Liver (tissue), 9 donors: ENCODE data around the gene SLC7A6. TPM values are rescaled to one million over a fixed set of nuclear protein-coding genes. Genes with fewer than 3 reads are reported as not detected.

ENCODE experiments used
- DNase-seq: peaks from one replicate; pipeline ENCODE4 v3.0.0-alpha.2; 2017; ENCODE audit warnings: low spot score
- H3K27ac ChIP-seq, 2 donors: one replicate each; pipeline ENCODE4 v1.7.0; 2013; ENCODE audit warnings: inconsistent platforms in 2 of 2, low read length in 2 of 2, control low read depth in 1 of 2, low read depth in 1 of 2, mild to moderate bottlenecking in 1 of 2
- H3K27me3 ChIP-seq, 4 donors: one replicate each; pipeline versions ENCODE4 v1.6.1 to v1.7.0; 2013; ENCODE audit warnings: low read length in 3 of 4, inconsistent platforms in 1 of 4, mild to moderate bottlenecking in 1 of 4, moderate library complexity in 1 of 4; ENCODE audit not compliant: control insufficient read depth in 4 of 4, insufficient read depth in 4 of 4
- H3K36me3 ChIP-seq, 4 donors: one replicate each; pipeline versions ENCODE4 v1.6.1 to v1.7.0; 2013; ENCODE audit warnings: low read length in 3 of 4, mild to moderate bottlenecking in 3 of 4, low read depth in 1 of 4, moderate library complexity in 1 of 4; ENCODE audit not compliant: control insufficient read depth in 4 of 4, insufficient read depth in 3 of 4
- H3K4me1 ChIP-seq, 4 donors: one replicate each; pipeline versions ENCODE4 v1.6.1 to v1.7.0; 2013; ENCODE audit warnings: low read length in 3 of 4, mild to moderate bottlenecking in 3 of 4, moderate library complexity in 1 of 4; ENCODE audit not compliant: control insufficient read depth in 4 of 4, insufficient read depth in 4 of 4
- H3K4me3 ChIP-seq, 3 donors: one replicate each; pipeline versions ENCODE4 v1.6.1 to v1.7.0; 2013; ENCODE audit warnings: low read length in 3 of 3, control low read depth in 1 of 3, low read depth in 1 of 3, mild to moderate bottlenecking in 1 of 3
- H3K9ac ChIP-seq, 2 donors: one replicate each; pipeline ENCODE4 v1.7.0; 2013; ENCODE audit warnings: low read length in 2 of 2, mild to moderate bottlenecking in 2 of 2, moderate library complexity in 2 of 2, control low read depth in 1 of 2, low read depth in 1 of 2
- H3K9me3 ChIP-seq, 4 donors: one replicate each; pipeline versions ENCODE4 v1.6.1 to v1.7.0; 2013; ENCODE audit warnings: low read length in 3 of 4; ENCODE audit not compliant: control insufficient read depth in 4 of 4
- EGR1 ChIP-seq, 2 donors: IDR thresholded peaks; 2 replicates each; pipeline ENCODE4 v1.6.1; 2016 to 2018; ENCODE audit warnings: antibody characterized with exemption in 2 of 2, low read depth in 2 of 2
- FOXA1 ChIP-seq: IDR thresholded peaks from 2 replicates; pipeline ENCODE4 v1.6.1; 2016; ENCODE audit warnings: antibody characterized with exemption
- FOXA2 ChIP-seq: IDR thresholded peaks from 2 replicates; pipeline ENCODE4 v1.6.1; 2016; ENCODE audit warnings: antibody characterized with exemption
- GABPA ChIP-seq, 2 donors: IDR thresholded peaks in 1 of 2; conservative IDR thresholded peaks in 1 of 2; 2 replicates each; pipeline ENCODE4 v1.6.1; 2016; ENCODE audit warnings: antibody characterized with exemption in 2 of 2, mild to moderate bottlenecking in 1 of 2, moderate library complexity in 1 of 2
- HNF4A ChIP-seq, 2 donors: conservative IDR thresholded peaks; 2 replicates each; pipeline ENCODE4 v1.6.1; 2016; ENCODE audit warnings: antibody characterized with exemption in 2 of 2, mild to moderate bottlenecking in 2 of 2
- HNF4G ChIP-seq: IDR thresholded peaks from 2 replicates; pipeline ENCODE4 v1.6.1; 2016; ENCODE audit warnings: antibody characterized with exemption
- JUND ChIP-seq, 2 donors: IDR thresholded peaks; 2 replicates each; pipeline ENCODE4 v1.6.1; 2016; ENCODE audit warnings: antibody characterized with exemption in 2 of 2
- NR2F2 ChIP-seq: IDR thresholded peaks from 2 replicates; pipeline ENCODE4 v1.6.1; 2016; ENCODE audit warnings: antibody characterized with exemption
- RAD21 ChIP-seq, 2 donors: IDR thresholded peaks; 2 replicates each; pipeline ENCODE4 v1.6.1; 2016; ENCODE audit warnings: antibody characterized with exemption in 2 of 2, mild to moderate bottlenecking in 2 of 2
- RXRA ChIP-seq, 2 donors: IDR thresholded peaks; 2 replicates each; pipeline ENCODE4 v1.6.1; 2017 to 2018; ENCODE audit warnings: antibody characterized with exemption in 2 of 2, mild to moderate bottlenecking in 1 of 2
- SP1 ChIP-seq: IDR thresholded peaks from 2 replicates; pipeline ENCODE4 v1.6.1; 2018; ENCODE audit warnings: antibody characterized with exemption, mild to moderate bottlenecking
- TAF1 ChIP-seq: conservative IDR thresholded peaks from 2 replicates; pipeline ENCODE4 v1.6.1; 2016; ENCODE audit warnings: antibody characterized with exemption, mild to moderate bottlenecking
- YY1 ChIP-seq: IDR thresholded peaks from 2 replicates; pipeline ENCODE4 v1.6.1; 2016; ENCODE audit warnings: antibody characterized with exemption, mild to moderate bottlenecking
- WGBS: extraction: QIAGEN DNeasy Blood & Tissue Kit; methylation state at CpG from one replicate; pipeline ENCODE4 v1.1.7; 2013; 5-methylcytosine and 5-hydroxymethylcytosine counted together
- polyA plus RNA-seq, 2 donors: library from polyadenylated mRNA; stranded (reverse) in 1 of 2; unstranded in 1 of 2; fragments of 200-250 nt in 1 of 2; fragments of >200 nt in 1 of 2; fragmentation: Nextera tagmentation in 1 of 2; extraction: Ambion mirVana in 1 of 2; gene quantifications; one replicate each; pipeline versions ENCODE4 v1.2.1 to v1.2.3, GENCODE V29; 2013 to 2015
- total RNA-seq, 2 donors: library from RNA; depleted of rRNA; stranded (reverse); fragments of >200 nt; gene quantifications; one replicate each; pipeline ENCODE4 v1.2.3, GENCODE V29; 2014
- TF ChIP-seq, protein P1 (sequence below): fragments of 150-350 bp; IDR thresholded peaks from 2 replicates; pipeline ENCODE4 v1.5.1; 2017; ENCODE audit warnings: improper control_type of control experiment, low read depth, low read length; ENCODE audit not compliant: missing input control
- TF ChIP-seq, protein P2 (sequence below): IDR thresholded peaks from 2 replicates; pipeline ENCODE4 v1.6.1; 2016; ENCODE audit warnings: antibody characterized with exemption
- TF ChIP-seq, protein P3 (sequence below): IDR thresholded peaks from 2 replicates; pipeline ENCODE4 v1.6.1; 2016; ENCODE audit warnings: antibody characterized with exemption, mild to moderate bottlenecking
- TF ChIP-seq, protein P4 (sequence below): IDR thresholded peaks from 2 replicates; pipeline ENCODE4 v1.6.1; 2016; ENCODE audit warnings: antibody characterized with exemption
- TF ChIP-seq, protein P5 (sequence below): IDR thresholded peaks from 2 replicates; pipeline ENCODE4 v1.6.1; 2016; ENCODE audit warnings: antibody characterized with exemption
- donor health status: healthy.
- donor health status: healthy.
- donor health status: healthy.
- donor health status: healthy.
- donor health status: healthy.

The SLC7A6 gene
- total and polyA plus RNA-seq, 4 donors = 1.2 to 4.9 (median 1.9) TPM

DNA sequence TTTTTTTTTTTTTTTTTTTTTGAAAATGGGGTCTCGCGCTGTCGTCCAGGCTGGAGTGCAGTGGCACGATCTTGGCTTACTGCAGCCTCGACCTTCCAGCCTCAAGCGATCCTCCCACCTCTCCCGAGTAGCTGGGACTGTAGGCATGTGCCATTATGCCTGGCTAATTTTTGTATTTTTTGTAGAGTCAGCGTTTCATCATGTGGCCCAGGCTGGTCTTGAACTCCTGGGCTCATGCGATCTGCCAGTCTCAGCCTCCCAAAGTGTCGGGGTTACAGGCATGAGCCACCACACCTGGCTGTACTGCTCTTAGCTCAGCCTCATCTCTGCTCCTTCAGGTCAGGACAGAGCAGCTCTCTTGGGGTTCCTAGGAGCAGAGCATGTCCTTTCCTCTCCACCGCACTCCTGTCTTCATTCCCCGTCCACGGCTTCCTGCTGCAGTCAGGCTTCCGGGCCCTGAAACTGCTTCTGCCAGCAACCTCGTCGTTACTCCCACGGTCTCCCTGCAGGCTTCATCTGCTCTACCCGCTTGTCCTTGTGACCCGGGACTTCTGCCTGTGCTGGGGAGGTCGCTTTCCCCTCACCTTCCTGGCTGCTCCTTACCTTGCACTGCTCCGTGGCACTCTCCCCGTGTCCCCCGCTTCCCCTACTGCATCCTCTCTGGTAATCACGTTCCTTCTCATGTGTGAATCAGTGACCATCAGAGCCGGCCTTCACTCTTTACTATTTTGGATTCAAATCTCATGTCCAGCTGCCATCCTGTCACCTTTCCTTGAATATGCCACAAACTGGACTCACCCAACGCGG is 84.5 kb downstream of the SLC7A6 start:
- no peak overlapping the region for H3K27ac ChIP-seq
- H3K9ac ChIP-seq = no peak overlapping the region
- WGBS = 95% methylated on average over 27 of the region's 27 CpGs
- TF ChIP-seq HNF4G (no peak), GABPA (IDR thresholded peaks at IDR 0.05 in 1 of 2, conservative IDR thresholded peaks at IDR 0.05 in 1 of 2) (no peak), EGR1 (IDR thresholded peaks at IDR 0.05; ENCODE audit: low read depth in 2 of 2) (no peak), JUND (IDR thresholded peaks at IDR 0.05) (no peak), TAF1 (no peak), YY1 (no peak), FOXA2 (no peak), SP1 (no peak), RAD21 (IDR thresholded peaks at IDR 0.05) (no peak), NR2F2 (no peak), FOXA1 (no peak), RXRA (IDR thresholded peaks at IDR 0.05) (no peak), HNF4A (conservative IDR thresholded peaks at IDR 0.05) (no peak)
- TF ChIP-seq, protein P1, sequence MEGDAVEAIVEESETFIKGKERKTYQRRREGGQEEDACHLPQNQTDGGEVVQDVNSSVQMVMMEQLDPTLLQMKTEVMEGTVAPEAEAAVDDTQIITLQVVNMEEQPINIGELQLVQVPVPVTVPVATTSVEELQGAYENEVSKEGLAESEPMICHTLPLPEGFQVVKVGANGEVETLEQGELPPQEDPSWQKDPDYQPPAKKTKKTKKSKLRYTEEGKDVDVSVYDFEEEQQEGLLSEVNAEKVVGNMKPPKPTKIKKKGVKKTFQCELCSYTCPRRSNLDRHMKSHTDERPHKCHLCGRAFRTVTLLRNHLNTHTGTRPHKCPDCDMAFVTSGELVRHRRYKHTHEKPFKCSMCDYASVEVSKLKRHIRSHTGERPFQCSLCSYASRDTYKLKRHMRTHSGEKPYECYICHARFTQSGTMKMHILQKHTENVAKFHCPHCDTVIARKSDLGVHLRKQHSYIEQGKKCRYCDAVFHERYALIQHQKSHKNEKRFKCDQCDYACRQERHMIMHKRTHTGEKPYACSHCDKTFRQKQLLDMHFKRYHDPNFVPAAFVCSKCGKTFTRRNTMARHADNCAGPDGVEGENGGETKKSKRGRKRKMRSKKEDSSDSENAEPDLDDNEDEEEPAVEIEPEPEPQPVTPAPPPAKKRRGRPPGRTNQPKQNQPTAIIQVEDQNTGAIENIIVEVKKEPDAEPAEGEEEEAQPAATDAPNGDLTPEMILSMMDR = no peak
- TF ChIP-seq, protein P2, sequence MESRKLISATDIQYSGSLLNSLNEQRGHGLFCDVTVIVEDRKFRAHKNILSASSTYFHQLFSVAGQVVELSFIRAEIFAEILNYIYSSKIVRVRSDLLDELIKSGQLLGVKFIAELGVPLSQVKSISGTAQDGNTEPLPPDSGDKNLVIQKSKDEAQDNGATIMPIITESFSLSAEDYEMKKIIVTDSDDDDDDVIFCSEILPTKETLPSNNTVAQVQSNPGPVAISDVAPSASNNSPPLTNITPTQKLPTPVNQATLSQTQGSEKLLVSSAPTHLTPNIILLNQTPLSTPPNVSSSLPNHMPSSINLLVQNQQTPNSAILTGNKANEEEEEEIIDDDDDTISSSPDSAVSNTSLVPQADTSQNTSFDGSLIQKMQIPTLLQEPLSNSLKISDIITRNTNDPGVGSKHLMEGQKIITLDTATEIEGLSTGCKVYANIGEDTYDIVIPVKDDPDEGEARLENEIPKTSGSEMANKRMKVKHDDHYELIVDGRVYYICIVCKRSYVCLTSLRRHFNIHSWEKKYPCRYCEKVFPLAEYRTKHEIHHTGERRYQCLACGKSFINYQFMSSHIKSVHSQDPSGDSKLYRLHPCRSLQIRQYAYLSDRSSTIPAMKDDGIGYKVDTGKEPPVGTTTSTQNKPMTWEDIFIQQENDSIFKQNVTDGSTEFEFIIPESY = no peak
- TF ChIP-seq, protein P3, sequence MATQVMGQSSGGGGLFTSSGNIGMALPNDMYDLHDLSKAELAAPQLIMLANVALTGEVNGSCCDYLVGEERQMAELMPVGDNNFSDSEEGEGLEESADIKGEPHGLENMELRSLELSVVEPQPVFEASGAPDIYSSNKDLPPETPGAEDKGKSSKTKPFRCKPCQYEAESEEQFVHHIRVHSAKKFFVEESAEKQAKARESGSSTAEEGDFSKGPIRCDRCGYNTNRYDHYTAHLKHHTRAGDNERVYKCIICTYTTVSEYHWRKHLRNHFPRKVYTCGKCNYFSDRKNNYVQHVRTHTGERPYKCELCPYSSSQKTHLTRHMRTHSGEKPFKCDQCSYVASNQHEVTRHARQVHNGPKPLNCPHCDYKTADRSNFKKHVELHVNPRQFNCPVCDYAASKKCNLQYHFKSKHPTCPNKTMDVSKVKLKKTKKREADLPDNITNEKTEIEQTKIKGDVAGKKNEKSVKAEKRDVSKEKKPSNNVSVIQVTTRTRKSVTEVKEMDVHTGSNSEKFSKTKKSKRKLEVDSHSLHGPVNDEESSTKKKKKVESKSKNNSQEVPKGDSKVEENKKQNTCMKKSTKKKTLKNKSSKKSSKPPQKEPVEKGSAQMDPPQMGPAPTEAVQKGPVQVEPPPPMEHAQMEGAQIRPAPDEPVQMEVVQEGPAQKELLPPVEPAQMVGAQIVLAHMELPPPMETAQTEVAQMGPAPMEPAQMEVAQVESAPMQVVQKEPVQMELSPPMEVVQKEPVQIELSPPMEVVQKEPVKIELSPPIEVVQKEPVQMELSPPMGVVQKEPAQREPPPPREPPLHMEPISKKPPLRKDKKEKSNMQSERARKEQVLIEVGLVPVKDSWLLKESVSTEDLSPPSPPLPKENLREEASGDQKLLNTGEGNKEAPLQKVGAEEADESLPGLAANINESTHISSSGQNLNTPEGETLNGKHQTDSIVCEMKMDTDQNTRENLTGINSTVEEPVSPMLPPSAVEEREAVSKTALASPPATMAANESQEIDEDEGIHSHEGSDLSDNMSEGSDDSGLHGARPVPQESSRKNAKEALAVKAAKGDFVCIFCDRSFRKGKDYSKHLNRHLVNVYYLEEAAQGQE = no peak
- TF ChIP-seq, protein P4, sequence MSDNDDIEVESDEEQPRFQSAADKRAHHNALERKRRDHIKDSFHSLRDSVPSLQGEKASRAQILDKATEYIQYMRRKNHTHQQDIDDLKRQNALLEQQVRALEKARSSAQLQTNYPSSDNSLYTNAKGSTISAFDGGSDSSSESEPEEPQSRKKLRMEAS = no peak
- TF ChIP-seq, protein P5, sequence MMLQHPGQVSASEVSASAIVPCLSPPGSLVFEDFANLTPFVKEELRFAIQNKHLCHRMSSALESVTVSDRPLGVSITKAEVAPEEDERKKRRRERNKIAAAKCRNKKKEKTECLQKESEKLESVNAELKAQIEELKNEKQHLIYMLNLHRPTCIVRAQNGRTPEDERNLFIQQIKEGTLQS = no peak
- no peak for DNase-seq
- no peaks in the 10 kb centered on the region for H3K9me3 ChIP-seq
- H3K4me1 ChIP-seq = peaks cover 2 to 20% (median 17%) of the 10 kb centered on the region in 4 donors
- H3K36me3 ChIP-seq = peaks cover 8 to 65% (median 30%) of the 10 kb centered on the region in 4 donors
- H3K4me3 ChIP-seq = no peak overlapping the region
- H3K27me3 ChIP-seq = no peaks in the 10 kb centered on the region
